Stimulated activated CD4-positive, alpha-beta T cell treated with anti-CD3 and anti-CD28 coated beads, Interleukin-4, amount 100 ng/mL, for 48 hours (primary cell): ENCODE measurements around the gene ZBTB25.

Experiments
- DNase-seq, 2 donors: peaks; one replicate each; pipeline ENCODE4 v3.0.0-alpha.2; 2020; ENCODE audit warnings: low read depth in 2 of 2

The ZBTB25 gene

GRCh38 chr14:64439141-64439540 is 64.5 kb downstream of the ZBTB25 start:
- no peak for DNase-seq

GRCh38 chr14:64438181-64438841 is 65.3 kb downstream of the ZBTB25 start:
- no peak for DNase-seq

GRCh38 chr14:64434528-64434927 is 69.1 kb downstream of the ZBTB25 start:
- no peak for DNase-seq

- DNase-seq, result peak in 1 of 2 donors; percentile 6
These were observed 79.7 kb downstream of the ZBTB25 start for GRCh38 chr14:64423987-64424386.

GRCh38 chr14:64422756-64423155 is 80.9 kb downstream of the ZBTB25 start:
- peak in 1 of 2 donors; percentile 9 for DNase-seq

GRCh38 chr14:64422005-64422404 is 81.6 kb downstream of the ZBTB25 start:
- DNase-seq, result no peak

GRCh38 chr14:64421166-64421565 is 82.5 kb downstream of the ZBTB25 start:
- no peak for DNase-seq

GRCh38 chr14:64419003-64419402 is 84.6 kb downstream of the ZBTB25 start:
- no peak for DNase-seq

- DNase-seq, result no peak
These were observed 85.9 kb downstream of the ZBTB25 start for GRCh38 chr14:64417771-64418125.

- DNase-seq, result no peak
These were observed 86.4 kb downstream of the ZBTB25 start for GRCh38 chr14:64417055-64417770.

- no peak for DNase-seq
These were observed 87.2 kb downstream of the ZBTB25 start for GRCh38 chr14:64416348-64416932.

- DNase-seq, result no peak
These were observed 91.4 kb downstream of the ZBTB25 start for GRCh38 chr14:64412237-64412636.

GRCh38 chr14:64411001-64411400 is 92.6 kb downstream of the ZBTB25 start:
- no peak for DNase-seq

- no peak for DNase-seq
These were observed 93.4 kb downstream of the ZBTB25 start for GRCh38 chr14:64410084-64410774.

GRCh38 chr14:64409126-64409920 is 94.3 kb downstream of the ZBTB25 start:
- no peak for DNase-seq

GRCh38 chr14:64407329-64407728 is 96.3 kb downstream of the ZBTB25 start:
- no peak for DNase-seq

- no peak for DNase-seq
These were observed 98.3 kb downstream of the ZBTB25 start for GRCh38 chr14:64405295-64405694.

GRCh38 chr14:64401949-64402348 is 101.7 kb downstream of the ZBTB25 start:
- DNase-seq, result no peak

- no peak for DNase-seq
These were observed 102.7 kb downstream of the ZBTB25 start for GRCh38 chr14:64400829-64401459.
